A673 (cell line): ENCODE data around the gene RIPOR3. TPM values are rescaled to one million over a fixed set of nuclear protein-coding genes. Genes with fewer than 3 reads are reported as not detected.
"Not testable (repeated sequence)": the region's sequence is repeated elsewhere in the genome, so short reads cannot be mapped to it uniquely, and the experiment has no call there.

ENCODE experiments used
- BruUV-seq: library from RNA; stranded (reverse); fragments of 400-500 nt; replicated peaks from 2 replicates; lab custom pipeline; 2021; lab: Mats Ljungman, UMichigan
- CTCF ChIA-PET: fragments of 300-600 bp; sonication (Branson Sonifier 250); formaldehyde crosslinking; loops from one replicate; lab custom pipeline; 2022; ENCODE audit warnings: antibody characterized with exemption; lab: Charles Lee
- POLR2A ChIA-PET: fragments of 300-600 bp; sonication (Branson Sonifier 250); formaldehyde crosslinking; loops from one replicate; lab custom pipeline; 2022; ENCODE audit warnings: antibody characterized with exemption; ENCODE audit not compliant: low non-redundant PET; lab: Charles Lee
- DNase-seq: peaks from one replicate; pipeline ENCODE4 v3.0.0-alpha.2; 2015; ENCODE audit warnings: low spot score
- H3K27ac ChIP-seq: fragments of 200-600 bp; sonication (generic); 2 replicates; pipeline ENCODE4 v1.5.1; 2016; ENCODE audit warnings: mixed run types, low read depth, mild to moderate bottlenecking, mixed read lengths, antibody characterized with exemption, low read length; ENCODE audit not compliant: poor library complexity, severe bottlenecking
- H3K27me3 ChIP-seq: fragments of 200-600 bp; sonication (generic); replicated peaks from 2 replicates; pipeline ENCODE4 v1.6.1; 2017; ENCODE audit warnings: mixed run types, low read depth, mild to moderate bottlenecking, mixed read lengths, antibody characterized with exemption, low read length; ENCODE audit not compliant: insufficient read depth, poor library complexity
- H3K36me3 ChIP-seq: fragments of 200-600 bp; sonication (generic); 2 replicates; pipeline ENCODE4 v1.6.1; 2016; ENCODE audit warnings: mixed run types, mild to moderate bottlenecking, mixed read lengths, antibody characterized with exemption, low read length; ENCODE audit not compliant: insufficient read depth, poor library complexity, severe bottlenecking
- H3K4me1 ChIP-seq: fragments of 200-600 bp; sonication (generic); 2 replicates; pipeline ENCODE4 v1.6.1; 2017; ENCODE audit warnings: mixed run types, mild to moderate bottlenecking, mixed read lengths, antibody characterized with exemption, low read length; ENCODE audit not compliant: insufficient read depth, poor library complexity, severe bottlenecking
- H3K4me3 ChIP-seq: fragments of 200-600 bp; sonication (generic); 2 replicates; pipeline ENCODE4 v1.5.1; 2016; ENCODE audit warnings: low read depth, mixed run types, mild to moderate bottlenecking, mixed read lengths, low read length; ENCODE audit not compliant: poor library complexity, severe bottlenecking
- H3K9me3 ChIP-seq: fragments of 200-600 bp; sonication (generic); 2 replicates; pipeline ENCODE4 v1.6.1; 2016; ENCODE audit warnings: mixed run types, low read depth, mild to moderate bottlenecking, mixed read lengths, antibody characterized with exemption, low read length; ENCODE audit not compliant: poor library complexity, severe bottlenecking
- EZH2 ChIP-seq: fragments of 200-600 bp; sonication (generic); IDR thresholded peaks from 2 replicates; pipeline ENCODE4 v1.6.1; 2017; ENCODE audit warnings: borderline replicate concordance, low read depth, mild to moderate bottlenecking, mixed read lengths, antibody characterized with exemption, low read length; ENCODE audit not compliant: poor library complexity, severe bottlenecking
- intact Hi-C: fragments of 100-400 bp; cut with micrococcal nuclease; formaldehyde crosslinking; loops from one replicate; pipeline ENCODE4 v1.10.0; 2022; ENCODE audit not compliant: unreplicated experiment
- total RNA-seq: library from RNA; stranded (reverse); gene quantifications from 2 replicates; pipeline ENCODE4 v1.2.3, GENCODE V29; 2021
- TF ChIP-seq, protein P1 (sequence below): fragments of 300-800, 200-600 bp; sonication (generic); conservative IDR thresholded peaks from 2 replicates; pipeline ENCODE4 v1.5.1; 2017; ENCODE audit warnings: low read depth, mild to moderate bottlenecking, antibody characterized with exemption, low read length, moderate library complexity, mixed read lengths

RIPOR3 gene
- total RNA-seq, 1 experiment from 2014 or later: 19.1 TPM

DNA sequence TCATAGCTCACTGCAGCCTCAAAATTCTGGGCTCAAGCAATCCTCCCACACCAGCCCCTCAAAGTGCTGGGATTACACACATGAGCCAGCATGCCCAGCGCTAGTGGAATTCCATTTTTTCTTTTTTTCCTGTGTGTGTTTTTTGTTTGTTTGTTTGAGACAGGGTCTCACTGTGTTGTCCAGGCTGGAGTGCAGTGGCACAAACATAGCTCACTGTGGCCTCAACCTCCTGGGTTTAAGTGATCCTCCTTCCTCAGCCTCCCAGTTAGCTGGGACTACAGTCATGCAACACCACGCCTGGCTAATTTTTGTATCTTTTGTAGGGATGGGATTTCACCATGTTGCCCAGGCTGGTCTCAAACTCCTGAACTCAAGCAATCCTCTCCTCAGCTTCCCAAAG, 26.0 kb upstream of the RIPOR3 start:
- no TSS peak for BruUV-seq
- Histone ChIP-seq H3K27ac (no peak overlapping the region), H3K9me3 (no peaks in the 10 kb centered on the region), H3K4me3 (no peak overlapping the region), H3K27me3 (no peaks in the 10 kb centered on the region), H3K36me3 (no peaks in the 10 kb centered on the region), H3K4me1 (peaks cover 7% of the 10 kb centered on the region)
- ChIA-PET POLR2A (no interaction called here), CTCF (interaction anchor here (0.5 to 0.9 kb wide), 3 partner anchors 13 to 28 kb away, joined by 3 to 4 read pairs (median 3); no protein-coding TSS in a partner anchor)
- DNase-seq: no peak
- intact Hi-C loops: no loop called here
- no peak for TF ChIP-seq EZH2
- TF ChIP-seq, protein P1, sequence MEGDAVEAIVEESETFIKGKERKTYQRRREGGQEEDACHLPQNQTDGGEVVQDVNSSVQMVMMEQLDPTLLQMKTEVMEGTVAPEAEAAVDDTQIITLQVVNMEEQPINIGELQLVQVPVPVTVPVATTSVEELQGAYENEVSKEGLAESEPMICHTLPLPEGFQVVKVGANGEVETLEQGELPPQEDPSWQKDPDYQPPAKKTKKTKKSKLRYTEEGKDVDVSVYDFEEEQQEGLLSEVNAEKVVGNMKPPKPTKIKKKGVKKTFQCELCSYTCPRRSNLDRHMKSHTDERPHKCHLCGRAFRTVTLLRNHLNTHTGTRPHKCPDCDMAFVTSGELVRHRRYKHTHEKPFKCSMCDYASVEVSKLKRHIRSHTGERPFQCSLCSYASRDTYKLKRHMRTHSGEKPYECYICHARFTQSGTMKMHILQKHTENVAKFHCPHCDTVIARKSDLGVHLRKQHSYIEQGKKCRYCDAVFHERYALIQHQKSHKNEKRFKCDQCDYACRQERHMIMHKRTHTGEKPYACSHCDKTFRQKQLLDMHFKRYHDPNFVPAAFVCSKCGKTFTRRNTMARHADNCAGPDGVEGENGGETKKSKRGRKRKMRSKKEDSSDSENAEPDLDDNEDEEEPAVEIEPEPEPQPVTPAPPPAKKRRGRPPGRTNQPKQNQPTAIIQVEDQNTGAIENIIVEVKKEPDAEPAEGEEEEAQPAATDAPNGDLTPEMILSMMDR: no peak

DNA sequence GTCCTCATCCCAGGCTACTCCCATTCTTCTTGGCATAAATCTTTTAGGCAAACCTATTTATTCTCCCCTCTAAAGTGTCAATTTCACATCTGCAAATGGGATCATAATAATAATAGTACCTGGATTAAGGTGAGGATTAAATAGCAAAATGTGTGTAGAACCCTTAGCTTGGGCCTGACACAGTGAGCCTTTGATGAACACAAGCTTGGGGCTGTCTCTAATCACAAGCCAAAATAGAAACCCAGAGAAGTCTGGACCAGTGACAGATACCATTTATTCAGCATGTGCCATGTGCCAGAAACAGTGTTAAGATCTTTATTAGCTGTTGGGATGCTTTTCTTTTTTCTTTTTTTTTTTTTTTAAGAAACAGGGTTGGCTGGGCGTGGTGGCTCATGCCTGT, 25.2 kb upstream of the RIPOR3 start:
- TF ChIP-seq EZH2: no peak
- TF ChIP-seq, protein P1: no peak
- Histone ChIP-seq H3K27me3 (no peaks in the 10 kb centered on the region), H3K36me3 (no peaks in the 10 kb centered on the region), H3K27ac (no peak overlapping the region), H3K4me1 (peaks cover 7% of the 10 kb centered on the region), H3K4me3 (no peak overlapping the region), H3K9me3 (no peaks in the 10 kb centered on the region)
- intact Hi-C loops: no loop called here
- ChIA-PET CTCF (interaction anchor here (0.5 to 0.7 kb wide), 2 partner anchors 13 to 24 kb away, joined by 3 to 4 read pairs; no protein-coding TSS in a partner anchor), POLR2A (no interaction called here)
- BruUV-seq: no TSS peak
- no peak for DNase-seq

DNA sequence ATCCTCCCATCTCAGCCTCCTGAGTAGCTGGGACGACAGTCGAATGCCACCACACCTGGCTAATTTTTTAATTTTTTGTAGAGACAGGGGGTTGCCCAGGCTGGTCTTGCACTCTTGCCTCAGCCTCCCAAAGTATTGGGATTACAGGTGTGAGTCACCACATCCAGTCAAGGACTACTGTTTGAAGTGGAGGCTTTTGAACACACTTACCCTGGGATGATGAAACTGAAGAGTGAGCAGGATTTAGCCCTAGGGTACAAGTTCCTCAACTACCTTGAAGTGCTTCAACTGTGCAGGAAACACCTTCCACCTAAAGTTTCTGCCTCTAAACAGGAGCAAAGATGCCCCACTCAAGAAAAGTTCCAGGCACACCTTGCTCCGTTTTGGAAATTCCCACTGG, 24.4 kb upstream of the RIPOR3 start:
- Histone ChIP-seq H3K9me3 (no peaks in the 10 kb centered on the region), H3K4me3 (no peak overlapping the region), H3K27me3 (no peaks in the 10 kb centered on the region), H3K27ac (no peak overlapping the region), H3K4me1 (peaks cover 7% of the 10 kb centered on the region), H3K36me3 (no peaks in the 10 kb centered on the region)
- intact Hi-C loops: no loop called here
- ChIA-PET POLR2A (no interaction called here), CTCF (interaction anchor here (0.7 kb wide), 1 partner anchor 77 kb away, joined by 3 read pairs; no protein-coding TSS in a partner anchor)
- DNase-seq: no peak
- no TSS peak for BruUV-seq
- TF ChIP-seq, protein P1: no peak
- no peak for TF ChIP-seq EZH2

DNA sequence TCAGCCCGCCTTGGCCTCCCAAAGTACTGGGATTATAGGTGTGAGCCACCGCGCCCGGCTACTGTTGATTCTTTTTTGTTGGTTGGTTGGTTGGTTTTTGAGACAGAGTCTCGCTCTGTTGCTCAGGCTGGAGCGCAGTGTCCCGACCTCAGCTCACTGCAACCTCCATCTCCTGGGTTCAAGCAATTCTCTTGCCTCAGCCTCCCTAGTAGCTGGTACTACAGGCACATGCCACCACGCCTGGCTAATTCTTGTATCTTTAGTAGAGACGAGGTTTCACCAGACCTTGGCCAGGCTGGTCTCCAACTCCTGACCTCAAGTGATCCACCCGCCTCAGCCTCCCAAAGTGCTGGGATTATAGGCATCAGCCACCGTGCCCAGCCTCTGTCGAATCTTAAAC, 23.1 kb upstream of the RIPOR3 start:
- H3K27ac ChIP-seq, H3K4me3 ChIP-seq, H3K9me3 ChIP-seq, BruUV-seq, H3K36me3 ChIP-seq, DNase-seq, intact Hi-C loops, H3K4me1 ChIP-seq, POLR2A ChIA-PET, H3K27me3 ChIP-seq: not testable (repeated sequence)
- CTCF ChIA-PET: interaction anchor here (0.6 to 1.5 kb wide), 4 partner anchors 35 to 88 kb away, joined by 4 to 5 read pairs (median 5); no protein-coding TSS in a partner anchor
